Measurements from ENCODE around the gene ABCA2.

- TF ChIP-seq POLR2A (IDR thresholded peaks at IDR 0.05; ENCODE audit: low read length) (no peak), GATA1 (IDR thresholded peaks at IDR 0.05; ENCODE audit: low read depth, low read length) (no peak)
Observed at GRCh38 chr9:137053944-137054931, 26.2 kb upstream of the ABCA2 start, which contains the start of gene ENTPD2.

Data from erythroblast (primary cell).